Femur (tissue), 1 donor: ENCODE data around the gene TCHP.
"Not testable (repeated sequence)": the region's sequence is repeated elsewhere in the genome, so short reads cannot be mapped to it uniquely, and the experiment has no call there.

Experiments
- DNase-seq: peaks from one replicate; pipeline ENCODE4 v3.0.0-alpha.2; 2017

TCHP gene

DNA sequence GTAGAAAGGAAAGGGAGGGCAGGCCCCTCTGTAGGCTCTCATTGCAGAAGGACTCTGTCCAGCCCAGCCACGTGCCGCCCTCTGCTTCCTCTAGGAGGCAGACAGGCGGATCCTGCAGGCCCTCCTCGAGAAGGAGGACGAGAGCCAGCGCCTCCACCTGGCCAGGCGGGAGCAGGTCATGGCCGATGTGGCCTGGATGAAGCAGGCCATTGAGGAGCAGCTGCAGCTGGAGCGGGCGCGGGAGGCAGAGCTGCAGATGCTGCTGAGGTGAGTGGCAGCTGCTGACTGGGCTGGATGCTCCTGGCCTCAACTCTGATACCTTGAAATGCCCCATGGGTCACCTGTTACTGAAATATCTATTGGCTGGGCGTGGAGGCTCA, 10.9 kb downstream of the TCHP start:
- DNase-seq, result no peak

DNA sequence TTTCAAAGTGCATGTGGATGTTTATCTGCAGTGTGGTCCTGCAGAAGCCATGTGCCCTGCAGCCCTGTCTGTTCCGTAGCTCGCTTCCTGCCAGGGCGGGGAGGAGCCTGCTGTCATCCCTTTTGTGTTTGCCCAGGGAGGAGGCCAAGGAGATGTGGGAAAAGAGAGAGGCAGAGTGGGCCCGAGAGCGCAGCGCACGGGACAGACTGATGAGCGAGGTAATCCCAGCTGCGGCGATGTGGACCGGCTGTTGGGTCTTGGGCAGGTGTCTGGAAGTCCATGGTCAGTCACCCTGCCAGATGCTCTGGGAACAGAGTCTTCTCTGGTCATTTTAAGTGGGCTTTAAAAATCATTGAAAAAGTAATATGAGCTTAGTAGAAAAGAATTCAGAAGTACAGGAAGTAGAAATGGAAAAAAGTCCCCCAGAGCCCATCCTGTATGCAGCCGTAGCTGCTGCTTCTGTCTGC, 12.8 kb downstream of the TCHP start:
- peak; percentile 58 for DNase-seq

DNA sequence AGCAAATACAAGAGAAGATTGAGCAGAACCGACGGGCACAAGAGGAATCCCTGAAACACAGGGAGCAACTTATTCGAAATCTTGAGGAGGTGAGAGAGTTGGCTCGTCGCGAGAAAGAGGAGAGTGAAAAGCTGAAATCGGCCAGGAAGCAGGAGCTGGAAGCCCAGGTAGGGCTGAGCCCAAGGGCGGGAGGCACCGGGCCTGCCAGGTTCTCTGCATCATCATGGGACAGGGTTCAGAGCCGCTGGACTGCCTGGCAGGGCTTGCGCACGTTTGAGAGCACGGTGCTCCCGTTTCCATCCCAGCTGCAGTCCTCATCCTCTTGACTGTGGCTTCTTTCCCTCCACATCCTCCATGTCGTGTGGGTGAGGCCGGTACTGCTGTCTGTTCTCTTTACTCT, 14.4 kb downstream of the TCHP start:
- DNase-seq, result no peak

DNA sequence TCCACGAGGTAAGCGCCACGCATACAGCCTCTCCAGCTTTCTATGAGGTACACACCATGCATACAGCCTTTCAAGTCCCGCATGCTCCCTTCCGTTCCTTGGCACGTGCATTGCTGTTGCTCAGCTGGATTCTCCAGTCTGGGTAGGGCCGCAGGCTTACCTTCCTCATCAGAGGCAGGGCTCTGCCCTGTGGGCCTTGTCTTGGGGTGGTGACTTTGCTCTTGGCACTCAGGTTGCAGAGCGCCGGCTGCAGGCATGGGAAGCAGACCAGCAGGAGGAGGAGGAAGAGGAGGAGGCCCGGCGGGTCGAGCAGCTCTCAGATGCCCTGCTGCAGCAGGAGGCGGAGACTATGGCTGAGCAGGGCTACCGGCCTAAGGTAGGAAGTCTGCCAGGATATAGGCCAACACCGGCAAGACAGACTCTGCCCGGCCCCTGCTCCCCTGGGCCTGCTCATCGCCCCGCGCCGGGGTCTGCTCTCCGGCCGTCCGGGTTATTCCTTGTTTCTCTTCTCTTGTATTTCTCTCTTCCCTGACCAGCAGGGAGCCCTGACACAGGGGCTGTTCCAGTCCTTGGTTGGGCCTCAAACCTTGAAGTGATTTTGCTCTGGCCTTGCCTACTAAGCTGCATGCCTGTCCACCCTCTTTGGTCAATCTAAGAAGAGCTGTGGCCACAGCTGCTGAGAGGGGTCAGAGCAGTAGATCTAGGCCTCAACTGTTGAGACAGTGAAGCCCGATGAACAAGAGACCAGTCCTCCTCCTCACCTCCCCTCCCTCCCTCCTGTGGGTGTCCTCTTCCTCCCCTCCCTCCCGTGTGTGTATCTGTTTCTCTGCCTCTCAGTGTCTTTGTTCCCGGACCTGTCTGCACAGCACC, 15.3 kb downstream of the TCHP start:
- no peak for DNase-seq

DNA sequence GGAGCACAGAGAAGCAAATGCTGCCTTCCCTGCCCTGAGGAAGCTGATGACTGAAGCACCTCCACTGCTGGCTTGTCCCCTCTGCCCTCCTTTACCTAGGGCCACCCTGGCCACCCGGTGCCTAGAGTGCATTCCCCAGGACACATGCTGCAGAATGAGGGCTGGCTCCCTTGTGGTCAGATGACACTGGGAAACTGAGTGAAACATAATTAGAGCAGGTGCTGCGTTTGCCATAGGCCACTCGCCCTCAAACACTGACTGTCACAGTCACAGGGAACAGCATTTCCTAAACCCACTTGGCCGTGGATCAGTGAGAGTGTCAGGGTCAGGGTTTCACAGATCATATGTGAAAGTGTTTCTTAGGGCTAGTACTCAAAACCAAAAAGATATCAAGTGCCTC, 16.0 kb downstream of the TCHP start:
- DNase-seq, result no peak

DNA sequence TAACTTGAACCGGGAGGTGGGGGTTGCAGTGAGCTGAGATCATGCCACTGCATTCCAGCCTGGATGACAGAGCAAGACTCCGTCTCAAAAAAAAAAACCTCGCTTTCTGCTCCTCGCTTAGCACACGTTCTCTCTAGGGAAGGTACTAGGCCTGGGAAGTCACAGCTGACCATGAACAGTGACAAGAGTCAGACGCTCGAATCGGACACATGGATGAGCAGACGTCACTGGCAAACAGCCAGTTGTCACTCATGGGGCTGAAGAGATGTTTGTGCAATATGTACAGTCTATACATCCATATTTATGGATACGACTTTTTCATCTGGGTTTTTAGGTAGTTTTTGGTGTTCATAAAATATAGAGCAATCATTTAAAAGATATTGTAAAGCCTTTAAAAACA, 19.4 kb downstream of the TCHP start:
- DNase-seq, result no peak

DNA sequence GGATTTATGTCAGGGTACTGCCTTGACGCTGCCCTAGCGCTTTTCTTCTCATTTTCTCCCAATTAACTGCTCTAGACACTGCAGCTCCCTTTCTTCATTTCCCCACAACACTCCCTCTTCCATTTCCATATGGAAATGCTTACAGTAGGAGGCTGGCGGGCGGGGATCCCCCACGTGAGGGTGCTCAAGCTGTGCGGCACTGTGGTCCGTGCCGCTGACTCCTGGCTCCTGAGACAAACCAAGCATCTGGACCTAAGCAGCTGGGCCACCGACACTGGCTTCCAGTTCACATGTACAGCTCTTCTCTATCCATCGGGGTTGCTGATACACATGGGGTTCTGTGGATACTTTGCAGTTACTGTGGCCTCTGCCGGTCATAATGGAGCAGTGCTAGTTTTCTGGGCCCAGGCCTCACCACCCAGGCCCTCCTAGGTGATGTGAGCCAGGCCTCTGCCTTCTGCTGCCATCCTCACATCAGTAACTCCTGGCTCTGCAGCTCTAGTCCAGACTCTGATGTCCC, 20.2 kb downstream of the TCHP start:
- no peak for DNase-seq

DNA sequence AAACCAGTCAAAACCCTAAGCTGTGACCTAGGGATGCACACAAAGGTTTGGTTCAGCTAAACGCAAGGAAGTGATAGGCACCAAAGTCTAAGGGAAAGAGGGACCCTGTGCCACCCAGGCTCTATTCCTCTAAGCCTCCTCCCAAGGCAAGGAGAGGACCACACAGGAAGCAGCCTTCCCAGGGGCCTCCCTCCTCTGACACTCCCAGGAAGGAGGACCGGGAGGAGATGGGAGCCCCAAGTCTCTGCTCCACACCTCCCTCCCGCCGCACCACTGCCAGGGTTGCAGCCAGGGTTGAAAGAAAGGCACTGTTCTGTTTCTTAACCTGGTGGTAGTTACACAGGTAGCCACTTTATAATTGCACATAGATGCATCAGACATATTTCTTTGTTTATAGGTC, 21.9 kb downstream of the TCHP start:
- DNase-seq, result no peak

DNA sequence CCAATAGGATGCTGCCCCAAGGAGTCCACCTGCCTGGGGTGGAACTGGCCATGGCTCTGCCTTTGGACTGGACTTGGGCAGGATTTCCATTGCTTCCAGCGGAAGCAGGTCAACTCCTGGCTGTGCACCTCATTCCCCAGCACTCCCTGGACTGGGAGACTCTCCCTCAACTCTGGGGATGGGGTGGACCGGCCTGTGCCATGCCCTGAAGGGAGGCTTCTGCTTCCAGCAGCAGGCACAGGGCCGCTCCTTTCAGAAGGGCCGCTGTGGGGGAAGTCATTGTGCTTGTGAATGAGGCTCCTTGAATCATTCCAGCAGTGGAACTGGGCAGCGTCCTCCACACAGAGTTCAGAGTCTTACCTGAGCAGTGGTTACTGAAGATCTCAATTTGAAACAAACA, 23.0 kb downstream of the TCHP start:
- no peak for DNase-seq

DNA sequence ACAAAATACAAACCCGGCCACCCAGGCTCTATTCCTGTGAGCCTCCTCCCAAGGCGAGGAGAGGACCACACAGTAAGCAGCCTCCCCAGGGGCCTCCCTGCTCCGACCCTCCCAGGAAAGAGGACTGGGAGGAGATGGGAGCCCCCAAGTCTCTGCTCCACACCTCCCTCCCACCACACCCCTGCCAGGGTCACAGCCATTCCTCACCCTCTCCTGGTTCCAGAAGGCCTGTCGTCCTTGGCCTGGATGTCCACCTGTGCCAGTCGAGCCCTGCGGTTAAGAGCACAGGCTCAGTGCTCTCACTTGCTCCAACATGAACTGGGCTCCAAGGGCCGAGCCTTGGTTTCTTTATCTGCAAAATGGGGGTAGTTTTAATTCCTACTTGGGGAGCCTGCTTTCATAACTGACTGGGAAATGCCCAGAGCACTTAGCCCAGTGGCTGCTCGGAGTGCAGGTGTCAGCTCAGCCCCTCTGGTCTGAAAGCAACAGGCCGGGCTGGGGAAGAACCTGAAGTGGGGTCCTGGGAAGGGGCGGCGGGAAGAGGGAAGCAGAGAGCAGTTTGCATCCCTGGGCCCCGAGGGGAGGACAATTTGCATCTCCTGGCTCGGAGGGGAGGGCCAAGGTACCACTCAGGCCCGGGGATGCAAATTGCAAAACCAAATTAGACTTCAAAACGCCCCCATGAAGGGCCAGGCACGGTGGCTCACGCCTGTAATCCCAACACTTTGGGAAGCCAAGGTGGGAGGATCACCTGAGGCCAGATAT, 23.6 kb downstream of the TCHP start:
- DNase-seq, result no peak

DNA sequence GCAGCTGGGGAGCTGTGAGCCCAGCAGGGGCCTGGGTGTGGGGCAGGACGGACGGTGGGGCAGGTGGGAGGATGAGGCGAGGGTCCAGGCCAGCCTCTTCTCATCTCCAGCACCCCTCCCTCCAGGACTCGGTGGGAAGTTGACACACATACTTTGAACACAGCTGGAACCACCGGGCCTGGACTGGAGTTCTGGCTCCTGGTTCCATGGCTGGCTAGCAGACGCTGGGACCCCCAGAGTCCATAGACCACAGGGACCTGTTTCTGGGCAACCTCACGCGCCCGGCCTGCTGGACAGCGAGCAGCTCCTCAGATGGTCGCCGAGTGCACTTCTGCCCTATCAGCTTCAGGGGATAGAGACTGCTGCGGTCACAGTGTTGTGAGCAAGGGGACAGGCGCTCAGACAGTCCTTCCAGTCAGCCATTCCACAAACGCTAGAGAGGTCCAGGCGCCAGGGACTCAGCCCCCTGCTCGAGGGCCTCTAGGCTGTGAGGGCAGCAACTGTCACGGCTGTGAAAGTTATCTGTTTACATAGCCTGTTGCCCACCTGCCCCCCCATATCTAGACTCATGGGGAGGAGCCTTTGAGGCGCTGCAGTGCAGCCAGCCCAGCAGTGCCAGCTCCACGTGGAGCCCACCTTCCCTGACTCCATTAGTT, 25.2 kb downstream of the TCHP start:
- no peak for DNase-seq

DNA sequence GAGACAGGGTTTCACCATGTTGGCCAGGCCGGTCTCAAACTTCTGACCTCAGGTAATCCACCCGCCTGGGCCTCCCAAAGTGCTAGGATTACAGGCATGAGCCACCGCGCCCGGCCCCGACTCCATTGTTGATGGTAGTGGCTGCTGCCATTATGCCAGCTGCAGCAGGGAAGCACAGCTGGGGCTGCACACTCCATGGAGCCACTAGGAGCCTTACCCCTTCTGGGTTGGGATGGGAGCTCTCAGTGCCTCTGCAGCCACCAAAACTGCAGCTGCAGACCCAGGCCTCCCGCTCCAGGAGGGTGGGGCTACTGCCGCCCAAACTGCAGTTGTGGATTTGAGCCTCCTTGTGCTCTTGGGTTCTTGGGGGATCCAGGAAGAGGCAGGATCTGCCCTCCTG, 25.9 kb downstream of the TCHP start:
- DNase-seq, result no peak

DNA sequence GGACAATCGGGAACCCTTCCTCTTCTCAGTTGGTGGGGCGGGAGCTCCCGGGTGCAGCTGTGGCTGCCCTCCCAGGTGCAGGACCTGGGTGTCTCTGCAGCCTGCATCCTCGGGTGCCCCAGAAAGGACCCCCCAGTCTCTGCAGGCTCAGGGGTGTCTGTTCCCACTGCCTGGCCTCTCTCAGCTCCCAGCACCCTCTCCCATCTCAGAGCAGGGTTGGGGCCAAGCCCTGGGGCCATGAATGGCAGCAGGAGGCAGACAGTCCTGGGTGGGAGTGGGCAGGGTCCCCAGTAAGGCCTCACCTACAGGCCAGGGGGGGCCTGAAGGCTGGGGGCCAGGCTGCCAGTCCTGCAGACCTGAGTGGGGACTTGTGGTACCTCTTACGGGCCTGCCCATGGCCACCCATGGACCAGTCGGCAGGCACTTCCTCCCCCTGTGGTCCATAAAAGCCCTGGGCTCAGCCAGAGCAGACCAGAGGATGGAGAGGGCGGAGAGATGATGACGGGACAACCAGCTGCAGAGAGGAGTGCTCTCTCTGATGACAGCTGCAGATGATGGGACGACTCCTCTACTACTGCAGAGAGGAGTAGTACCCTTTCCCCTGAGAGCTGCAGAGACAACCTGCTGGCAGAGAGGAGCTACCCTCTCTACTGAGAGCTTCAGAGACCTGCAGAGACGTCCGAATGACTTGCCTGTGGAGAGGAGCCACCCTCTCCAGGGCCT, 26.6 kb downstream of the TCHP start:
- no peak for DNase-seq

DNA sequence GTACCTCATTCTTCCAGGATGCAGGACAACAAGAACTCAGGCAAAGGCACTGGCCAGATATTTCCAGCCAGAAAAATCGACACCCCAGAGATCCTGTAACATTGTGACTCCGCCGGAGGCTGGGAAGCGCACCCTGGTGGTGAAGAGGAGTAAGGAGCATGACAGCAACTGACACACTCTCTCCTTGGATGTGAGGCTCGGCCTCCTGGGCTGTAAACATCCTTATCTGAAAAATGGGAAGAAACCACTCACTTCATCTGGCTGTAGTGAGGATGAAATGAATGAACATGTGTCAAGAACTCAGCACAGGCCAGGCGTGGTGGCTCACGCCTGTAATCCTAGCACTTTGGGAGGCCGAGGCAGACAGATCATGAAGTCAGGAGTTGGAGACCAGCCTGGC, 27.5 kb downstream of the TCHP start:
- DNase-seq, result no peak

DNA sequence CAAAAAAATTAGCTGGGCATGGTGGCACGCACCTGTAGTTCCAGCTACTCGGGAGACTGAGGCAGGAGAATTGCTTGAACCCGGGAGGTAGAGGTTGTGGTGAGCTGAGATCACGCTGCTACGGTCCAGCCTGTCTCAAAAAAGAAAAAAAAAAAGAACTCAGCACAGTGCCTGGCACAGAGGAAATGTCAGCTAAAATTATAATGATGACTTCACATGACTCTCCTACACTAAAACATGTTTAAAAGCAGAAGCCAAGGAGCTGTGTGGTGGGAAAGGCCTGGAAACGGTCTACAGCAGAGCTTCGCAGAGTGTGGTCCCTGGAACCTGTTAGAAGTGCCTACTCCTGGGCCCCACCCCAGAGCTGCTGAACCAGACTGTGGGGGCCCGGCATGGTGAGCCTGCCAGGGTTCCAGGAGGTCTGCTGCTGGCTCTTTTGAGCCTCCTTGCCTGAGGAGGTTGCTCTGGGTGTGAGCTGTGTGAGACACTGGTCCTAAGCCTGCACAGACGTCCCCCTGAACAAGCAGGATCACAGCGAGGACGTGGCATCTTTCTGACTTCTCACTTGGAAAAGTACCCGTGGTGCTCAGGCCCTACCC, 28.1 kb downstream of the TCHP start:
- DNase-seq, result no peak

DNA sequence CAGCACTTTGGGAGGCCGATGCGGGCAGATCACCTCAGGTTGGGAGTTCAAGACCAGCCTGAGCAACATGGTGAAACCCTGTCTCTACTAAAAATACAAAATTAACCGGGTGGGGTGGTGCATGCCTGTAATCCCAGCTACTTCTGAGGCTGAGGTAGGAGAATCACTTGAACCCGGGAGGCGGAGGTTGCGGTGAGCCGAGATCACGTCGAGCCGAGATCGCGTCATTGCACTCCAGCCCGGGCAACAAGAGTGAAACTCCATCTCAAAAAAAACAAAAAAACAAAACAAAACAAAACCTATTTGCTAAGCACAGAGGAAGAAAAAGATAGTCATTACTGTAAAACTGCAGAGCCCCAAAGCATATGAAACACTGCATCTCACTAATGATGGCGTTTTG, 29.3 kb downstream of the TCHP start:
- not testable (repeated sequence) for DNase-seq

DNA sequence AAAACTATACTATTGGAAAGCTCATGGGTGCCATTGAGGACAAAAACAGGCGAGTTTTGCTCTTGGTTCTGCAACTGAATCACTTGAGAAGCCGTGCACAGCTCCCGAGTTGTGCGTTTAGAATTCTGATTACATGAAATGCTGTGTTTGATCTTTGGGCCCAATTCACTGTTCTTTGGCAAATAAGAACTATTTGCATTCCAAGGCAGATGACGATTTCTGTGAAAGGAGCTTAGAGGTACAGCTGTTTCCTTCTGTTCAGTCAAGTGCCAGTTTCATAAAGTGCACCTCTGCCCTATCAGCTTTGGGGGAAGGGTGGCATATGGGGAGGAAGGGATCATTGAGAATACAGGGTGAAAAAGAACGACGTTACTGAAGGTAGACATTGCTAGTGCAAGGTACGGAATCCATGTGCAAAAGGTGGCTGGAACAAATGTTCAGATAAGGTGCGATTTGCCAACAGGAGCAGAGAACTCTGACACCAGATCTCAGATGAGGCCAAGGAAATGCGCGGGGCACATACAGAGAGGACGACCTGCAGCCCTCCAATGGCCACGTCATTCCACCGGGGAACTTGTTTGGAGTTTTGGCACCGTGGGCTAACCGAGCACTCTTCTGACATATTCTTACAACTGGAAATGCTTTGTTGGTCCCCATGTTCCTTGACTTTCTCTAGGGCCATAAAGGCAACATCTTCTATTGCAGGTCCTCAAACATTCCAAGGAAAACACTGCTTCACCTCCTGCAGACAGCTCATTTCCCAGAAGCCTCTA, 30.1 kb downstream of the TCHP start:
- DNase-seq, result no peak

DNA sequence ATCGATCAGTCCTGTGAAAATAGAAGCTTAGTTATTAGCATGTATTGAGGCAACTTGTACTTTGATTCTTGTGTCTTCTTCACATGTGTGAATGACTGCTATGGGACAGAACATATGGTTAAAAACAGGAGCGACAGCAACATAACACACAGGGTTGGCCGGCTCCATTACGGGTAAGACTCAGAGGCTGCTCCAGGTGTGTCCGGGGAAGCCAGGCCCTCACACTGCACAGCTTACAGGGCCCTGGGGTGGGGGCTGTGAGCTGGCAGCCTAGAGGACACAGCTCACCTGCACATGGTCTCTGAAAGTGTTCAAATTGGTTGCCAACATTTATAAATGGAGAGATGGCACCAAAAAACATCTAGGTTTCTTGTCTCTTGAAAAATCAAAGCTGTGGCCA, 31.1 kb downstream of the TCHP start:
- no peak for DNase-seq

DNA sequence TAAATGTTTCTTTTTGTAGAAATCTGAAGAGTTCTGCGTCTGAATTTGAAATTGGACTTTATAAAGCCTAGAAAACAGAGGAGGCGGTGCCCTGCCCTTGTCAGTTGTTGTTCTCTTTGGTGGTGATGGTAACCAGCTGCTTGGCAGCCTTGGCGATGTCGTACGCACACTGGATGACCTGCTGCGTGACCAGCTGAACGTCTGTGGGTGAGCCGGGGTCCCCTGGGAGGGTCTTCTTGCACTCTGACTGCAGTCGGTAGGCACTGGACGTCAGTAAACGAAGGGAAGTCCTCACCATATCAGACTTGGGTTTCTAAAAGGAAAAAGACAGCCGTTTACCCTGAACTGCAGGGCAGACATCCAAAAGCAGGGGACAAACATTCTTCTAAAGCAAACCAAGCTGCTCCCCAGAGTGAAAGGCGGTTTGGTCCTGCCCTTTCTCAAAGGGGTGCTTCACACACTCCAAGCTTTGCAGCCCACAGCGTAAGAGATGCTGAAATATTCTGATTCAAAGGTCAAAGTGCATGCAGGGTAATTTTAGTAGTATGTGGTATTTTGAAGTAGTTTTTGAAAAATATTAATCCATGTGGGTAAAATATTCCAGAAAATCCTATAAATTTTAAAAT, 32.9 kb downstream of the TCHP start:
- DNase-seq, result no peak

DNA sequence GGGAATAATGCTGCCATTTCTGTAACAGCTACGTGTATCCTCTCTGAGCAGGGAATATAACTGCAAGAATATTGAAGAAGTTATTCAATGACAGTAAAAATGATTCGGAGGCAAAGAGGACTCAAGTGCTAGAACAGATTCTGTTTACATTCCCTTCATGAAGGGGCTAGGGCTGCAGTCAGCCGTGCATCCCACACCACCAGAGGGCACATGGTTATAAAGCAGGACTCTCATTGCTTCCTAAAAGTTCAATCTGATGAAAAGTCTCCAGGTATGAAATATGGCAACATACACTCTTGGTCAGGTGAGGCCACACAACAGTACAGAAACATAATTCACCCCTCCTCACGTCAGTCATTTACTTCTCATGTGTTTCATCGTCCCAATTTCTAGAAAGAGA, 34.0 kb downstream of the TCHP start:
- no peak for DNase-seq

DNA sequence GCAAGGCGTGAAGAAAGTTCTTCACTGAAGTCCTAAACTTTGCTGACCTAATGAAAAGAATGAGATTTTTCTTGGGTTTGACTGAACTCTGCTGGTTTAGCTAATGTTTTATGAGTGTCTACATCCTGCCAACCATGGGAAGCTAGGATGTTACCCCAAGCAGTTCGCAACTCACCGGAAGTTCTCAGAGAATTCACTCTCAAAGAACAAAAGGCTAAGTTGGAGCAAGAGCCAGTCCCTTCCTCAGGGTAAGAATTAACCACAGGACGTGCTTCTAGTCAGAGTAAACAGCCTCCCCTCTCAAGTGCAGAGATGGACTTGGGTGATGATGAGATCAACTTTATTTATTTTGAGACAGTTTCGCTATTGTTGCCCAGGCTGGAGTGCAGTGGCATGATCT, 37.3 kb downstream of the TCHP start:
- no peak for DNase-seq
